GM19438 (cell line): ENCODE data around the gene C20orf96.
A peak's percentile ranks its signal among the peaks of the same experiment; 100 is the strongest.
"Not testable (repeated sequence)": the region's sequence is repeated elsewhere in the genome, so short reads cannot be mapped to it uniquely, and the experiment has no call there.

Experiments
- ATAC-seq: cut with Tn5 transposase; IDR thresholded peaks from one replicate; pipeline ENCODE4 v1.9.1; 2021; ENCODE audit warnings: low read depth; ENCODE audit not compliant: unreplicated experiment

C20orf96 gene

DNA sequence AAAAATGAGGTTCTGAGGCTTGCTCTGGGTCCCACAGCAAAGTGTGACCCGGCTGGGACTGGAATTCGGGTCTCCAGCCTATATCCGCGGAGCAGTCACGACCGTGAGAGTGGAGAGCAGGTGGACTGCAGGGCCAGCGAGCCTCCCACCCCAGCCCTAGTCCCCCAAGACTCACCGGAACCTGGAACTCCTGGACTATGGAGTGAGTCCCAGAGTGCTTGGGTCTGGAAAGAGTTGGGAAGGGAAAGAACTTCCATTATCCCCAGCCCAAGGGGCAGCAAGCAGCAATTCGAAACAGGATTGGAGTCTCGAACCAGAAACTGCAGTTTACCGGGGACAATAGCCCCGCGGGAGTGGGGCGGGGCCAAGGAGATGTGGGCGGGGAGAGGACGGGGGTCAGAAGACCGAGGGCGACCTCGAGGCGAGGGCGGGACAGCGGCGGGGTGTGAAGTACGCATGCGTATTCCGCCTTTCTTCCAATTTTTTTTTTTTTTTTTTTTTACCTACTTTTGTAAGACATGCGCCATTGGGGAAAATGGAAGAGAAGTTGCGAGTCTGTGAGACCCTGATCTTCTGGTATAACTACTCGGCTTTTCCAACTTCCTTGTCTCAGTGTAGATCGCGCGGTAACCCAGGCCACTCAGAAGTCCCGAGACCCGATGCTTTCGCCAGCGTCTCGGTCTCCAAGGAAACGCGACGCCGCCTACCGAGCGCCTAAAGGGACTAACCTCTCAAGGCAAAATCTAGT is at the start of gene C20orf96:
Gene C20orf96 (minus strand): TSS at position 667 of the 748 bp plus-strand sequence. CDS start 140 bp downstream, at position 527.
- peak; percentile 84 for ATAC-seq

GRCh38 chr20:336040-336439 is 45.5 kb upstream of the C20orf96 start:
- ATAC-seq, result not testable (repeated sequence)

GRCh38 chr20:334578-334977 is 44.0 kb upstream of the C20orf96 start:
- ATAC-seq, result no peak

GRCh38 chr20:330233-331149 is 39.9 kb upstream of the C20orf96 start:
- ATAC-seq, result no peak

- ATAC-seq, result no peak
Observed at GRCh38 chr20:329851-330232, 39.3 kb upstream of the C20orf96 start.

GRCh38 chr20:328975-329695 is 38.6 kb upstream of the C20orf96 start:
- ATAC-seq, result no peak

GRCh38 chr20:328027-328974 is 37.8 kb upstream of the C20orf96 start:
- ATAC-seq, result no peak

- no peak for ATAC-seq
Observed at GRCh38 chr20:327186-328026, 36.9 kb upstream of the C20orf96 start.

DNA sequence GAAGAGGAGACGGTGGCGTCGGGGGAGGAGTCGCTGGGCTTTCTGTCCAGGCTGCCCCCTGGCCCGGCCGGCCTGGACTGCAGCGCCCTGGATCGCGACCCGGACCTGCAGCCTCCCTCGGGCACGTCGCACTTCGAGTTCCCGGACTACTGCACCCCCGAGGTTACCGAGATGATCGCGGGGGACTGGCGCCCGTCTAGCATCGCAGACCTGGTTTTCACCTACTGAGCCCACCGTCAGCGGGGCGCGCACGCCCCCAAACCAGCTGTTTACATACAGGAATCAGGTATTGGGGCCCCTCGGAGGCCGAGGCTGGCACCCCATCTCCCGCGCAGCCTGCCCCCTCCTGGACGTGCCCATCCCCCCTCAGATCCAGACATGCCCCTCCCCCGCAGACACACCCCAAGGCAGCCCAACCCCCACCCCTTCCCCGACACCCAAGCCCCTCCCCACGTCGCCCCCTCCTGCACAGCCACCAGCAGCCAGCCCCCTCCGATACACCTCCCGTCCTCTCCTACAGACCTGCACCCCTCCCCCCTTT is 36.2 kb upstream of the C20orf96 start:
- ATAC-seq, result no peak

- ATAC-seq, result peak; percentile 9
Observed at GRCh38 chr20:325889-326644, 35.5 kb upstream of the C20orf96 start.

- peak; percentile 68 for ATAC-seq
Observed at GRCh38 chr20:325045-325888, 34.7 kb upstream of the C20orf96 start, which contains the start of gene SOX12. TSS of gene SOX12 (plus strand) at chr20:325552. CDS start at chr20:325925, 373 bp downstream.

DNA sequence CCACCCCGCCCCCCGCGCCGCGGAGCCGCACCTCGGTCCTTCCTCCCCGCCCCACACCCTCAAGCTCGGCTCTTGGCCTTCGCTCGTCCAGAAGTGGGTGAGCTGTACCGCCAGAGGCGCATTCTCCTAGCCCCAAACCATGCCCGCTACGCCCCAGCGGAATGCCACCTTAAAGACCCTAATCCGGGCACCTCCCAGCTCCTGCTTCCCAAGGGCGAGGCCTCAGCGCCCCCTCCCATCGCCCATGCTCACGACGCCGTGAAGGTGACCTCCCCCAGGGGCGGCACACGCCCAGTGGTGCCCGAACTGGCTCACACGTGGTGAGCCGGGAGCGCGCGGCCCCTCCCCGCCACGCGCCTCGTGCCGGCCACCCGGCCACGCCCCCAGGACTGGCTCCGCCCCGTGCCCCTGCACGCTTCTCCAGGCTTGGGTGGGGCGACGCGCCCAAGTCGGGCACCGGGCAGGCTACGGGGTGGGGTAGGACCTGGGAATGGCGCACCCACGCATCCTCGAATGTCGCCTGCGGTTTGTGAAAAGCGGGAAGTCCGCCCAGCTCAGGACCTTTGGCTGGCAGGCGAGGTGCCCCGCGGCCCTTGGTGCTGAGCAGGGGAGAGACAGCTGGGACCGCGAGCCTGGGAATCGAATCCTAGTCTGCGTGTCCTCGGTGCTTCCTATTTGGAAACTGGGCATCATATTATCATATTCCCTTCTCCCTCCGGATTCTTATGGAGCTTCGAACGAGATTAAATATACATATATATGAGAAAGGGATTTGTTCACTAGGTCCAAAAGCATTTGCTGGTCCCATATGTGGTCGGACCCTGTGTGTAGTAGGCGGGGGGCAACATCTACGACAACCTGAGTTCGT is 33.9 kb upstream of the C20orf96 start:
- peak; percentile 48 for ATAC-seq

GRCh38 chr20:316316-317068 is 25.9 kb upstream of the C20orf96 start:
- no peak for ATAC-seq

- ATAC-seq, result no peak
Observed at GRCh38 chr20:313948-314347, 23.4 kb upstream of the C20orf96 start.

- ATAC-seq, result no peak
Observed at GRCh38 chr20:313402-313801, 22.9 kb upstream of the C20orf96 start.
